GM23338 (cell line): ENCODE data around the gene IRF8. TPM values are rescaled to one million over a fixed set of nuclear protein-coding genes. Genes with fewer than 3 reads are reported as not detected.
"Not testable (repeated sequence)": the region's sequence is repeated elsewhere in the genome, so short reads cannot be mapped to it uniquely, and the experiment has no call there.

Experiments
- ATAC-seq: fragments of 200-7000 bp; cut with Tn5 transposase; 3 replicates; pipeline ENCODE4 v1.9.1; 2020
- DNase-seq: peaks from one replicate; pipeline ENCODE4 v3.0.0-alpha.2; 2015; ENCODE audit warnings: low spot score
- H2AFZ ChIP-seq: fragments of 200-600 bp; sonication (generic); 2 replicates; pipeline ENCODE4 v1.8.0; 2016; ENCODE audit warnings: antibody characterized with exemption, mild to moderate bottlenecking, moderate library complexity
- H3F3A ChIP-seq: fragments of 200-600 bp; sonication (generic); replicated peaks from 2 replicates; pipeline ENCODE4 v1.8.0; 2017; ENCODE audit warnings: antibody characterized with exemption, mixed run types, low read depth
- H3K27ac ChIP-seq: fragments of 200-600 bp; sonication (generic); 2 replicates; pipeline ENCODE4 v1.6.1; 2016; ENCODE audit warnings: low read depth
- H3K27me3 ChIP-seq: fragments of 200-600 bp; sonication (generic); 2 replicates; pipeline ENCODE4 v1.8.0; 2016; ENCODE audit warnings: mild to moderate bottlenecking, mixed run types, moderate library complexity; ENCODE audit not compliant: insufficient read depth
- H3K36me3 ChIP-seq: fragments of 200-600 bp; sonication (generic); 2 replicates; pipeline ENCODE4 v1.8.0; 2016; ENCODE audit warnings: mild to moderate bottlenecking; ENCODE audit not compliant: insufficient read depth
- H3K4me1 ChIP-seq: fragments of 200-600 bp; sonication (generic); 2 replicates; pipeline ENCODE4 v1.8.0; 2016; ENCODE audit warnings: mild to moderate bottlenecking, moderate library complexity; ENCODE audit not compliant: insufficient read depth
- H3K4me2 ChIP-seq: fragments of 200-600 bp; sonication (generic); 2 replicates; pipeline ENCODE4 v1.7.1; 2017; ENCODE audit warnings: mixed run types
- H3K4me3 ChIP-seq: fragments of 200-600 bp; sonication (generic); 2 replicates; pipeline ENCODE4 v1.6.1; 2016; ENCODE audit warnings: mixed run types
- H3K79me2 ChIP-seq: fragments of 200-600 bp; sonication (generic); replicated peaks from 2 replicates; pipeline ENCODE4 v1.8.0; 2017; ENCODE audit warnings: mild to moderate bottlenecking; ENCODE audit not compliant: insufficient read depth
- H3K9me2 ChIP-seq: fragments of 200-600 bp; sonication (generic); 2 replicates; pipeline ENCODE4 v1.8.0; 2017; ENCODE audit not compliant: insufficient read depth
- H4K20me1 ChIP-seq: fragments of 200-600 bp; sonication (generic); replicated peaks from 2 replicates; pipeline ENCODE4 v1.8.0; 2017; ENCODE audit warnings: mild to moderate bottlenecking; ENCODE audit not compliant: insufficient read depth
- H3K27ac Mint-ChIP-seq: 2 replicates; pipeline ENCODE4 v1.8.0; 2020; ENCODE audit warnings: inconsistent platforms, mild to moderate bottlenecking, moderate library complexity, mixed read lengths
- H3K27me3 Mint-ChIP-seq: 3 replicates; pipeline ENCODE4 v1.8.0; 2022; ENCODE audit warnings: low read depth, mild to moderate bottlenecking, moderate library complexity, mixed read lengths, inconsistent platforms; ENCODE audit not compliant: insufficient read depth, poor library complexity
- H3K36me3 Mint-ChIP-seq: 3 replicates; pipeline ENCODE4 v1.8.0; 2021; ENCODE audit warnings: low read depth, mild to moderate bottlenecking, inconsistent platforms, moderate library complexity, mixed read lengths
- H3K4me1 Mint-ChIP-seq: 3 replicates; pipeline ENCODE4 v1.8.0; 2020; ENCODE audit warnings: mild to moderate bottlenecking, inconsistent platforms, mixed read lengths
- H3K4me3 Mint-ChIP-seq: 3 replicates; pipeline ENCODE4 v1.8.0; 2021; ENCODE audit warnings: moderate library complexity, mild to moderate bottlenecking, inconsistent platforms, mixed read lengths
- H3K9me3 Mint-ChIP-seq: 3 replicates; pipeline ENCODE4 v1.8.0; 2020; ENCODE audit warnings: moderate library complexity, mild to moderate bottlenecking, inconsistent platforms, mixed read lengths
- EZH2 ChIP-seq: fragments of 200-600 bp; sonication (generic); IDR thresholded peaks from one replicate; pipeline ENCODE4 v1.8.0; 2017; ENCODE audit warnings: antibody characterized with exemption, mild to moderate bottlenecking, low read depth; ENCODE audit not compliant: unreplicated experiment
- EZH2phosphoT487 ChIP-seq: fragments of 200-600 bp; sonication (generic); IDR thresholded peaks from one replicate; pipeline ENCODE4 v1.8.1; 2018; ENCODE audit warnings: antibody characterized with exemption; ENCODE audit not compliant: unreplicated experiment
- JUNB ChIP-seq: IDR thresholded peaks from one replicate; pipeline ENCODE4 v1.6.1; 2016; ENCODE audit warnings: antibody characterized with exemption; ENCODE audit not compliant: unreplicated experiment
- NANOG ChIP-seq: IDR thresholded peaks from 2 replicates; pipeline ENCODE4 v1.6.1; 2016; ENCODE audit warnings: antibody characterized with exemption, borderline replicate concordance
- STAT1 ChIP-seq: IDR thresholded peaks from one replicate; pipeline ENCODE4 v1.6.1; 2016; ENCODE audit warnings: antibody characterized with exemption; ENCODE audit not compliant: unreplicated experiment
- ZNF114 ChIP-seq: fragments of 250-450 bp; sonication (Bioruptor Pico); IDR thresholded peaks from 2 replicates; pipeline ENCODE4 v1.5.0; 2020; ENCODE audit warnings: mild to moderate bottlenecking, moderate library complexity
- ZNF331 ChIP-seq: fragments of 250-450 bp; sonication (Bioruptor Pico); IDR thresholded peaks from 2 replicates; pipeline ENCODE4 v1.5.0; 2020; ENCODE audit warnings: low read depth, mild to moderate bottlenecking, moderate library complexity
- ZNF462 ChIP-seq: fragments of 250-450 bp; sonication (Bioruptor Pico); IDR thresholded peaks from 2 replicates; pipeline ENCODE4 v1.5.0; 2020; ENCODE audit warnings: mild to moderate bottlenecking, moderate library complexity
- polyA plus RNA-seq: library from polyadenylated mRNA; unstranded; fragments of >200 nt; fragmentation: Nextera tagmentation; extraction: Ambion mirVana; gene quantifications from 2 replicates; pipeline ENCODE4 v1.2.1, GENCODE V29; 2016
- total RNA-seq: library from RNA; depleted of rRNA; stranded (reverse); fragments of >200 nt; shearing (Covaris generic); gene quantifications from 2 replicates; pipeline ENCODE4 v1.2.3, GENCODE V29; 2014
- TF ChIP-seq, protein P1 (sequence below): IDR thresholded peaks from one replicate; pipeline ENCODE4 v1.6.1; 2018; ENCODE audit warnings: antibody characterized with exemption; ENCODE audit not compliant: unreplicated experiment

The IRF8 gene
- total and polyA plus RNA-seq, 2 experiments from 2014 or later: 0.47 to 2.8 TPM

GRCh38 chr16:85873153-85873552, 25.8 kb upstream of the IRF8 start:
- Histone ChIP-seq H4K20me1 (no peaks in the 10 kb centered on the region), H3K27ac (no peak overlapping the region), H2AFZ (no peak overlapping the region), H3K79me2 (no peaks in the 10 kb centered on the region), H3K27me3 (no peaks in the 10 kb centered on the region), H3K4me2 (no peak overlapping the region), H3K9me2 (no peaks in the 10 kb centered on the region), H3F3A (no peaks in the 10 kb centered on the region), H3K36me3 (no peaks in the 10 kb centered on the region), H3K4me1 (peaks cover 10% of the 10 kb centered on the region; the same call in 1 of the 2 replicates), H3K4me3 (no peak overlapping the region)
- Mint-ChIP-seq H3K4me3 (no peak overlapping the region), H3K4me1 (peaks cover 21% of the 10 kb centered on the region), H3K27ac (no peak overlapping the region), H3K36me3 (peaks cover 6% of the 10 kb centered on the region), H3K9me3 (peaks cover 8% of the 10 kb centered on the region), H3K27me3 (no peaks in the 10 kb centered on the region)
- TF ChIP-seq EZH2: no peak
- TF ChIP-seq NANOG: no peak
- TF ChIP-seq ZNF462 (CRISPR knock-in tag): no peak
- TF ChIP-seq ZNF331 (CRISPR knock-in tag): no peak
- TF ChIP-seq ZNF114 (CRISPR knock-in tag): no peak
- TF ChIP-seq, protein P1, sequence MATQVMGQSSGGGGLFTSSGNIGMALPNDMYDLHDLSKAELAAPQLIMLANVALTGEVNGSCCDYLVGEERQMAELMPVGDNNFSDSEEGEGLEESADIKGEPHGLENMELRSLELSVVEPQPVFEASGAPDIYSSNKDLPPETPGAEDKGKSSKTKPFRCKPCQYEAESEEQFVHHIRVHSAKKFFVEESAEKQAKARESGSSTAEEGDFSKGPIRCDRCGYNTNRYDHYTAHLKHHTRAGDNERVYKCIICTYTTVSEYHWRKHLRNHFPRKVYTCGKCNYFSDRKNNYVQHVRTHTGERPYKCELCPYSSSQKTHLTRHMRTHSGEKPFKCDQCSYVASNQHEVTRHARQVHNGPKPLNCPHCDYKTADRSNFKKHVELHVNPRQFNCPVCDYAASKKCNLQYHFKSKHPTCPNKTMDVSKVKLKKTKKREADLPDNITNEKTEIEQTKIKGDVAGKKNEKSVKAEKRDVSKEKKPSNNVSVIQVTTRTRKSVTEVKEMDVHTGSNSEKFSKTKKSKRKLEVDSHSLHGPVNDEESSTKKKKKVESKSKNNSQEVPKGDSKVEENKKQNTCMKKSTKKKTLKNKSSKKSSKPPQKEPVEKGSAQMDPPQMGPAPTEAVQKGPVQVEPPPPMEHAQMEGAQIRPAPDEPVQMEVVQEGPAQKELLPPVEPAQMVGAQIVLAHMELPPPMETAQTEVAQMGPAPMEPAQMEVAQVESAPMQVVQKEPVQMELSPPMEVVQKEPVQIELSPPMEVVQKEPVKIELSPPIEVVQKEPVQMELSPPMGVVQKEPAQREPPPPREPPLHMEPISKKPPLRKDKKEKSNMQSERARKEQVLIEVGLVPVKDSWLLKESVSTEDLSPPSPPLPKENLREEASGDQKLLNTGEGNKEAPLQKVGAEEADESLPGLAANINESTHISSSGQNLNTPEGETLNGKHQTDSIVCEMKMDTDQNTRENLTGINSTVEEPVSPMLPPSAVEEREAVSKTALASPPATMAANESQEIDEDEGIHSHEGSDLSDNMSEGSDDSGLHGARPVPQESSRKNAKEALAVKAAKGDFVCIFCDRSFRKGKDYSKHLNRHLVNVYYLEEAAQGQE: no peak
- TF ChIP-seq JUNB: no peak
- TF ChIP-seq STAT1: no peak
- TF ChIP-seq EZH2phosphoT487: no peak
- DNase-seq (no peak), ATAC-seq (no peak)

GRCh38 chr16:85874031-85874430, 24.9 kb upstream of the IRF8 start:
- not testable (repeated sequence) for ATAC-seq, H3K27me3 ChIP-seq, H3F3A ChIP-seq, H3K27ac Mint-ChIP-seq, DNase-seq, H3K27me3 Mint-ChIP-seq, H3K4me3 Mint-ChIP-seq, H3K36me3 Mint-ChIP-seq, H3K79me2 ChIP-seq, H3K4me2 ChIP-seq, H3K9me3 Mint-ChIP-seq, H3K4me3 ChIP-seq, H3K36me3 ChIP-seq, H4K20me1 ChIP-seq, H3K27ac ChIP-seq, H3K9me2 ChIP-seq, H2AFZ ChIP-seq
- peaks cover 10% of the 10 kb centered on the region; the same call in 1 of the 2 replicates for H3K4me1 ChIP-seq
- H3K4me1 Mint-ChIP-seq: peaks cover 21% of the 10 kb centered on the region
